ENCODE results near the gene LARGE1.

DNA sequence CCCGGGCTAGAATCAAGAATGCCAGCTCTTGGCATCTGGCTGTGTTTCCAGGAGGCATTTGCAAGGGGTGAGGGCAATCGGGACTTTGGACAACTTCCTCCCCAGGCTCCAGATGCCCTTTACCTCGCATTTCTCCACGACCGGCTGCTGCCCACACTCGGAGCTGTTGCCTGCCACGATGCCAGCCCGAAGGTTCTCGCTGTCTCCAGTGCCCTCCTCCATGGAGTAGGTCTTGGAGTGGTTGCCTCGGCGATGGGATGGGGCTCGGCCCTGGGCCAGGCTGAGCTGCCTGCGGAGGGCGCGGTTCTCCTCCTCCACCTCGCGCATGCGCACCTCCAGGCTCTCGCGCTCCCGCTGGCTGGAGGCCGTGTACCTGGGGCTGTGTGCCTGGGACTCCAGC lies 270.0 kb downstream of the LARGE1 start:
- TF ChIP-seq EZH2phosphoT487 (IDR thresholded peaks at IDR 0.05; ENCODE audit: insufficient read depth, low read depth) (no peak), EZH2 (IDR thresholded peaks at IDR 0.05; ENCODE audit: insufficient read depth, poor library complexity, severe bottlenecking) (no peak)

Data from GM23248 (cell line).